Right lobe of liver (tissue), 6 donors: Measurements from ENCODE around the gene IZUMO1. TPM values are rescaled to one million over a fixed set of nuclear protein-coding genes. Genes with fewer than 3 reads are reported as not detected.
A peak's percentile ranks its signal among the peaks of the same experiment; 100 is the strongest.

Source experiments
- ATAC-seq, 4 donors: fragments of 200-7000 bp; cut with Tn5 transposase; one replicate each; pipeline ENCODE4 v1.9.1; 2020; ENCODE audit warnings: mild to moderate bottlenecking in 4 of 4, moderate library complexity in 4 of 4
- DNase-seq, 3 donors: peaks; one replicate each; pipeline ENCODE4 v3.0.0-alpha.2; 2020
- H3K27ac ChIP-seq, 3 donors: fragments of 200-600 bp; one replicate each; pipeline ENCODE4 v1.8.0; 2022
- H3K27me3 ChIP-seq, 2 donors: fragments of 200-600 bp; one replicate each; pipeline ENCODE4 v1.8.0; 2022
- H3K36me3 ChIP-seq, 4 donors: fragments of 200-600 bp; sonication (generic) in 1 of 4; one replicate each; pipeline versions ENCODE4 v1.5.1 to v1.8.0; 2017 to 2022; ENCODE audit warnings: control low read depth in 1 of 4
- H3K4me1 ChIP-seq, 4 donors: fragments of 200-600 bp; sonication (generic) in 1 of 4; one replicate each; pipeline versions ENCODE4 v1.5.1 to v1.8.0; 2017 to 2022; ENCODE audit warnings: control low read depth in 1 of 4
- H3K4me3 ChIP-seq, 3 donors: fragments of 200-600 bp; one replicate each; pipeline ENCODE4 v1.8.0; 2022
- H3K9me3 ChIP-seq, 4 donors: fragments of 200-600 bp; sonication (generic) in 1 of 4; one replicate each; pipeline versions ENCODE4 v1.5.1 to v1.8.0; 2017 to 2022; ENCODE audit warnings: control low read depth in 1 of 4
- POLR2A ChIP-seq: fragments of 450-650 bp; IDR thresholded peaks from one replicate; pipeline ENCODE4 v1.6.1; 2017; ENCODE audit warnings: antibody characterized with exemption, mild to moderate bottlenecking
- WGBS: methylation state at CpG from one replicate; pipeline ENCODE4 v1.1.6; 2018; ENCODE audit warnings: low coverage, low lambda C conversion rate; ENCODE audit not compliant: insufficient coverage; ENCODE audit errors: missing lambda C conversion rate; 5-methylcytosine and 5-hydroxymethylcytosine counted together
- intact Hi-C, 2 donors: fragments of 100-400 bp; cut with DNase I; formaldehyde crosslinking; loops; one replicate each; pipeline versions ENCODE4 v1.11.2 to v1.14.1; 2022
- long read RNA-seq: library from polyadenylated mRNA; unstranded; transcript quantifications from one replicate; pipeline ENCODE4 v2.0.0, GENCODE V29; 2019
- total RNA-seq, 6 experiments: library from RNA; depleted of rRNA in 2 of 6; stranded (reverse); fragments of >200 nt in 2 of 6; fragmentation: NEBNext Ultra II Directional in 3 of 6; extraction: Animal tissue kit (Norgen Biotek cat#: 25700) in 3 of 6; gene quantifications; one replicate each; pipeline versions ENCODE4 v1.1.0 to v1.2.4, GENCODE V29; 2016 to 2023
- TF ChIP-seq, protein P1 (sequence below), 4 donors: fragments of 200-600 bp in 3 of 4; fragments of 450-650 bp in 1 of 4; IDR thresholded peaks; one replicate each; pipeline versions ENCODE4 v1.5.1 to v1.8.0; 2016 to 2022; ENCODE audit warnings: antibody characterized with exemption in 4 of 4, mild to moderate bottlenecking in 2 of 4
- donor health status: DM: no; HTN: yes; CAD: no.
- donor health status: DM: no; HTN: no; CAD: no.
- donor health status: DM: no; HTN: no; CAD: no.
- donor health status: DM: no; HTN: yes; CAD: no.
- donor health status: DM: no; HTN: yes; CAD: no.

The IZUMO1 gene
- under 1 TPM in 5 of 6 experiments, not detected in 1; 0.10 to 0.35 (median 0.13) TPM for total RNA-seq
- long read RNA-seq: 0 reads

DNA sequence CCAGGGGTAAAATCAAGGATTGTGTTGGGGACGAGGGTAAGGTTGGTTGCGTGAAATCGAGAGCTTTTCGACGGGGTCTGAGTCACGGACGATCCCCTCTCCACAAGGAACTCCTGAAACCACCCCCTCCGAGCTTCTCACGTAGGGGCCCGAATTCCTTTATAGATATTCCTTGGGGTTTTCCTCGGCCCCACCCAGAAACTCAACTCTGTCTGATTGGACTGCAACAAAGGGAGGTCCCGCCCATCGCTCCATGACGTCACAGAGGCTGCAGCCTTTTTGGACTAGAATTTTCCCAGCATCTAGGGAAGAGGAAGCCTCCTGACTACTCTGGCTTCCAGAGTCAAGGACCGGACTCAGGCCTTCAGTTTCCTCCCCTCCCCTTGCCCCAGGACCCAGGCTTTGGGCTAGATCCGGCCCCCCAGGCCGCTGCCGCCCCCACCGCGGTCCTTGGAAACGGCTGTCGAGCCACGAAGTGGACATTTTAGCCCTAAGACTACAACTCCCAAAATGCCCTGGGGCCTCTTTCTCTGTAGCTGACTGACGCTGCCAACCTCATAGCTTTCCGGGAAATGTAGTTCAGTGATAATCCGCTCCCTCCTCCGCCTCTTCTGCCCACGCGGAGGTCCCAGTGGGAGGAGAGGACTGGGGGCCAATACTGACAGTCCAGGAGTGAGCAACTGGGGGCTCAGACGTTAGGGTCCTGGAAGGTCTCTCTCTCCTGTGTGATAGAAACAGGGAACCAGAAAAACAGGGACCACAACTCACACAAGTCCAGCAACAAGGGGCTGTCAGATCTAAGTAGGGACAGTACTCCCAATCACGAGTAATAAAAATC, at the start of gene IZUMO1:
IZUMO1 (minus strand) TSS at position 172 of the 838 bp plus-strand sequence. CDS start 1,050 bp downstream, outside the sequence.
- DNase-seq: peak in 2 of 3 donors; percentile 69 to 76
- intact Hi-C loops: no loop called here
- H3K36me3 ChIP-seq: no peaks in the 10 kb centered on the region
- 10% methylated on average over 24 of the region's 31 CpGs for WGBS
- no peak for TF ChIP-seq POLR2A
- TF ChIP-seq, protein P1, sequence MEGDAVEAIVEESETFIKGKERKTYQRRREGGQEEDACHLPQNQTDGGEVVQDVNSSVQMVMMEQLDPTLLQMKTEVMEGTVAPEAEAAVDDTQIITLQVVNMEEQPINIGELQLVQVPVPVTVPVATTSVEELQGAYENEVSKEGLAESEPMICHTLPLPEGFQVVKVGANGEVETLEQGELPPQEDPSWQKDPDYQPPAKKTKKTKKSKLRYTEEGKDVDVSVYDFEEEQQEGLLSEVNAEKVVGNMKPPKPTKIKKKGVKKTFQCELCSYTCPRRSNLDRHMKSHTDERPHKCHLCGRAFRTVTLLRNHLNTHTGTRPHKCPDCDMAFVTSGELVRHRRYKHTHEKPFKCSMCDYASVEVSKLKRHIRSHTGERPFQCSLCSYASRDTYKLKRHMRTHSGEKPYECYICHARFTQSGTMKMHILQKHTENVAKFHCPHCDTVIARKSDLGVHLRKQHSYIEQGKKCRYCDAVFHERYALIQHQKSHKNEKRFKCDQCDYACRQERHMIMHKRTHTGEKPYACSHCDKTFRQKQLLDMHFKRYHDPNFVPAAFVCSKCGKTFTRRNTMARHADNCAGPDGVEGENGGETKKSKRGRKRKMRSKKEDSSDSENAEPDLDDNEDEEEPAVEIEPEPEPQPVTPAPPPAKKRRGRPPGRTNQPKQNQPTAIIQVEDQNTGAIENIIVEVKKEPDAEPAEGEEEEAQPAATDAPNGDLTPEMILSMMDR (IDR thresholded peaks at IDR 0.05): no peak
- H3K27me3 ChIP-seq: no peaks in the 10 kb centered on the region
- H3K27ac ChIP-seq: peak within 1 kb of the TSS in 2 of 3 donors; percentile 51 to 56
- peak within 1 kb of the TSS; percentile 15 to 31 (median 17) for H3K4me3 ChIP-seq
- ATAC-seq: peak; percentile 75 to 84 (median 79)
- H3K4me1 ChIP-seq: no peaks in the 10 kb centered on the region
- no peaks in the 10 kb centered on the region for H3K9me3 ChIP-seq

DNA sequence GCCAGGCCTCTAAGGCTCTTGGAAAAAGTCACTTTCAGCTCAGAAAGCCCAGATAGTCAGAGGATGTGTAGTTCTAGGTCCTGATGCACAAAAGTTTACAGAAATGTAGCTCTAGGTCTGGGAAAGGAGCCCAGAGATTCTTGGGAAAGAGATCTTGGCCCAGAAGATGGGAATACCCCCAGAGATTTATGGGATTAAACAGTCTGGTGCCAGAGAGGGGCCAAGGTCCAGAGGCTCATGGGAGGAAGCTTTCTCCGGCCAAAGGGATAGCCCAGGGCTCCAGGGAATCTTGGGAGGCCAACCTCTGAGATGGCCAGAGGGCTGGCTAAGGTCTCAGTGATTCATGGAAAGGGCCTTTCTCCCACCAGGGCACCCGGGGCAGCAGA, 49.0 kb upstream of the IZUMO1 start:
- peaks cover 0 to 16% (median 5%) of the 10 kb centered on the region in 4 donors for H3K4me1 ChIP-seq
- no peaks in the 10 kb centered on the region for H3K9me3 ChIP-seq
- H3K4me3 ChIP-seq: no peak overlapping the region
- WGBS: no CpG with 5 or more reads among the region's 2 CpGs
- TF ChIP-seq, protein P1 (IDR thresholded peaks at IDR 0.05): no peak
- no peak for TF ChIP-seq POLR2A
- peaks cover 0 to 9% (median 0%) of the 10 kb centered on the region in 4 donors for H3K36me3 ChIP-seq
- DNase-seq (peak in 1 of 3 donors; percentile 76), ATAC-seq (peak; percentile 25 to 76 (median 60))
- H3K27ac ChIP-seq: peak overlapping the region; percentile 56 to 69 (median 61)
- intact Hi-C loops: loop anchor here (5.0 kb wide), 1 partner anchor 42 kb away; the partner anchor contains the start of gene HSD17B14 (in 2 of the 2)
- H3K27me3 ChIP-seq: no peaks in the 10 kb centered on the region

DNA sequence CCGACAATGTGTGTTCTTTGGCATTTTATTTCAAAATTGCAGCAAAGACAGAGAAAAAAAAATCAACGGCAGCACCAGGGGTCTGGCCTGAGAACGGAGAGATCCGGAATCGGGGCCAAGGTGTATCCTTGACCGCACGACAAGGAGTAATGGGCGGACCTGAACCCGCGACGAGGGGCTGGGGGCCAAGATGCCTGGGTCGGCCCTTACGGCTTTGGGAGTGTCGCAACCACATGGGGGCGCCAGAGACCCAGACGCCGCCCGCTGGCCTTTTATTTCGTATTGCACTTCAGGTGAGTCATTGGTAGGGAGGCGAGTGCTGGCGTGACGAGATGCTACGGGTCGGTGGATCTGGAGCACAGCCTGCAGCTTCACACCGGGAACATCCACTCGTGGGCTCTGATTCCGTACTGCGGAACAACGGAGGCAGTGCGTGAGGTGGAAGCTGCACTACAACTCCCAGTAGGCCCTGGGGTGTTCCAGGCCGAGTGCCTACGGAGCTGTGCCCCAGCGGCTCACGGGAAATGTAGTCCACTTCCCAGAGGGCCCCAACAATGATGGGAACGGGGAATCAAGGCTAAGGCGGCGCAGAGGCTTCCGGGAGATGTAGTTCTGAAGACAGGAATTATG, 48.5 kb upstream of the IZUMO1 start:
- 1% methylated on average over 23 of the region's 38 CpGs for WGBS

DNA sequence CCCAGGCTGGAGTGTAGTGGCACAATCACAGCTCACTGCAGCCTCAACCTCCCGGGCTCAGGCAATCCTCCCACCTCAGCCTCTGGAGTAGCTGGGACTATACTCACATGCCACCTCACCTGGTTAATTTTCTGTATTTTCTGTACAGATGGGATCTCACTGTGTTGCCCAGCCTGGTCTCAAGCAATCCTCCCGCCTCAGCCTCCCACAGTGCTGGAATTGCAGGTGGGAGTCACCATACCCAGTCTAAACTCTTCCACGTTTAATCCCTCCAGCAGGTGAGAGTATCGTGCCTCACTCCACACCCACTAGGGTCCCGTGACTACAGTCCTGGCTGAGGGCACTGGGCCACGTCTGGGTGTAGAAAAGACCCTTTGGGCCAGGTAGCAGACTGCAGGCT, 47.6 kb upstream of the IZUMO1 start:
- Histone ChIP-seq H3K4me1 (peaks cover 0 to 16% (median 5%) of the 10 kb centered on the region in 4 donors), H3K36me3 (peaks cover 0 to 5% (median 0%) of the 10 kb centered on the region in 4 donors), H3K9me3 (no peaks in the 10 kb centered on the region), H3K4me3 (no peak overlapping the region), H3K27ac (no peak overlapping the region), H3K27me3 (no peaks in the 10 kb centered on the region)
- ATAC-seq: no peak
- 53% methylated on average over 3 of the region's 6 CpGs for WGBS
- TF ChIP-seq POLR2A: no peak
- TF ChIP-seq, protein P1 (IDR thresholded peaks at IDR 0.05): no peak
- no peak for DNase-seq
- intact Hi-C loops: no loop called here

More for the DNA sequence above, 48.5 kb upstream of the IZUMO1 start:
- Histone ChIP-seq H3K4me1 (peaks cover 0 to 16% (median 5%) of the 10 kb centered on the region in 4 donors), H3K36me3 (peaks cover 0 to 9% (median 0%) of the 10 kb centered on the region in 4 donors), H3K27ac (peak overlapping the region; percentile 56 to 69 (median 61)), H3K27me3 (no peaks in the 10 kb centered on the region), H3K4me3 (peak overlapping the region; percentile 46 to 64 (median 57)), H3K9me3 (no peaks in the 10 kb centered on the region)
- TF ChIP-seq, protein P1 (IDR thresholded peaks at IDR 0.05): peak; percentile 96 to 99 (median 98)
- no peak for TF ChIP-seq POLR2A
- DNase-seq (peak; percentile 90 to 94 (median 94)), ATAC-seq (peak; percentile 96 to 99 (median 98))
- intact Hi-C loops: loop anchor here (5.0 kb wide), 1 partner anchor 42 kb away; the partner anchor contains the start of gene HSD17B14 (in 2 of the 2)
